ENCODE measurements around the gene CD74. TPM values are rescaled to one million over a fixed set of nuclear protein-coding genes. Genes with fewer than 3 reads are reported as not detected.
A peak's percentile ranks its signal among the peaks of the same experiment; 100 is the strongest.
"Not testable (repeated sequence)": the region's sequence is repeated elsewhere in the genome, so short reads cannot be mapped to it uniquely, and the experiment has no call there.

The CD74 gene
- polyA plus RNA-seq, 3 donors: 215 to 372 (median 259) TPM

- DNase-seq (ENCODE audit: extremely low read depth in 1 of 11, low read depth in 9 of 11, low spot score in 4 of 11): no peak
Measured at GRCh38 chr5:150422758-150423157, 10.0 kb upstream of the CD74 start.

GRCh38 chr5:150422075-150422474 lies 9.4 kb upstream of the CD74 start:
- DNase-seq (ENCODE audit: extremely low read depth in 1 of 11, low read depth in 9 of 11, low spot score in 4 of 11): no peak

DNA sequence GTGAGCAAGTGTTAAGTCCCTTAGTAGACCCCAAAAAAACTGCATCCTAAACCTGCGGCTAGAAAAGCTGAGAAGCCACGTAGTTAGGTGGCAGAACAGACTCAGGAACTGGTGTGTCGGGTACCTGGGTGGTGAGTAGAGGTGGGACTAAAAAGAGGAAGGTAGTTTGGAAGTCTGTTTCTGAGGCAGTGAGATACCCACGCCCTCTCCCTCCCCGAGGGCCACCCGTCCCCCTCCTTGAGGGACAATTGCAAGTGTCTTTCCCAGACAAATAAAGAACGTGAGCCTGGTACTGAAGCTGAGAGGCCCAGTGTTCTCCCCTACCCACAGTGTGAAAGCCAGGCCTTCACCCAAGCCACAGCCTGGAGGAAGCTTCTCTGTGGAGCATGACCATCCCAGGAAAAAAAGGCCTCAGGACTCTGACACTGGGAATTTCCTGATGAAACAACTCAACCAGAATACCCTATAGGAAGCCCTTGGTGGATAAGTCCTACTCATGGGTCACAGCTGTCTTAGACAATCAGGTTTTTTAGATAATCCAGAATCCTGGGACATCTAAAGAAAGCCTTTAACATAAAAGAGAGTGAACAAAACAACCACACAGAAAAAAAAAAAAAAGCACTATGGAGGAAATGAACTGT lies 7.0 kb upstream of the CD74 start:
- DNase-seq (ENCODE audit: extremely low read depth in 1 of 11, low read depth in 9 of 11, low spot score in 4 of 11): no peak

DNA sequence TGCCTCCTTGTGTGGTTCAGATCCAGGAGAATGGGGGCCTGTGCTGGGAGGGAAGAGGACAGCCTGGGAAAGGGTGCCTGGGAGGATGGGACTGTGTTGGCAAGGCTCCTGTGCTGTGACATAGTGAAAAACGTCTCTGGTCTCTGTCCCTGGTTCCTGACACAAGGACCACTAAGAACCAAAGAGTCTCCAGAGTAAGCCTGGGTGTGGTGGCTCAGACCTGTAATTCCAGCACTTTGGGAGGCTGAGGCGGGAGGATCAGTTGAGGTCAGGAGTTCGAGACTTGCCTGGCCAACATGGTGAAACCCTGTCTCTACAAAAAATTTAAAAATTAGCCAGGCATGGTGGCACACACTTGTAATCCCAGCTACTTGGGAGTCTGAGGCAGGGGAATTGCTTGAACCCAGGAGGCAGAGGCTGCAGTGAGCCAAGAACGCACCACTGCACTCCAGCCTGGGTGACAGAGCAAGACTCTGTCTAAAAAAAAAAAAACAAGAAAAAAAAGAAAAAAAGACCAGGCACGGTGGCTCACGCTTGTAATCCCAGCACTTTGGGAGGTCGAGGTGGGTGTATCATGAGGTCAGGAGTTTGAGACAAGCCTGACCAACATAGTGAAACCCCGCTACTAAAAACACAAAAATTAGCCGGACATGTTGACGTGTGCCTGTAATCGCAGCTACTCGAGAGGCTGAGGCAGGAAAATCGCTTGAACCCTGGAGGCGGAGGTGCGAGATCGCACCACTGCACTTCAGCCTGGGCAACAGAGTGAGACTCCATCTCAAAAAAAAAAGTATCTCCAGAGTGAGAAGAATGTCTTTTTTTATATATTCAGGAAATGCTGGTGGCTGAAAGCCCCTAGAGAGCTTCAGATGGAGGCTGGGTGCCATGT lies 1.4 kb upstream of the CD74 start:
- not testable (repeated sequence) for DNase-seq (ENCODE audit: extremely low read depth in 1 of 11, low read depth in 9 of 11, low spot score in 4 of 11)

DNA sequence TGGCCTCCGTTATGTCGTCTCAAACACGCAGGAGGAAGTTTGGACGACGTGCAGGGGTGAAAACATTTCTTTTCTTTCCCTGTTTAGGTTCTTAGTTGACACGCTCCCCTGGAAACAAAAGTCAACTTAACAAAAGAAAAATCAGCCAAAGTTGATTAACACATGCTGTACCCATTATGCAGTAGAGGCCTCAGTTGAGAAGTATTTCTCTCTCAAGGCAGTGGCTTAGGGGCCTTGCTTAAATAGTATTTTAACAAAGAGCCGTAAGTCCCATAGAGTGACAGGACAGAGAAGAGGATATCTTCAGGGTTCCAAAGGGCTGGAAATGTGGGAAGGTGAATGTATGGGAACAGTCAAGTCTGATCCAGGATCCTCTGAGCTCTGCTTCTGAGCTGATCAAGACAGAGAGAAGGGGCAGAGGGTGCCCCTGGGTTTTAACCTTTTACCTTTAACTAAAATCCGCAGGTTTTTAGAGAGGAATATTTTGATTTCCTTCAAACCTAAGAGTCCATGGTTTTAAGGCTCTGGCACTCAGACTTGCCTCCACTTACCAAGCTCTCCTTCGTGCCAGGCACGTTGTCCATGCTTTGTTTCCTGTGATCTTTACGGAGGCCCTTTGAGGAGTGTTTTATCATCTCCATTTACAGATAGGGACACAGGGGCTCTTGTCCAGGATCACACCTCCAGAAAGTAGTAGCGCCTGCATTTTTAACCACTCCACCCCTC lies 629 bp upstream of the CD74 start:
- no peak for DNase-seq (ENCODE audit: extremely low read depth in 1 of 11, low read depth in 9 of 11, low spot score in 4 of 11)

- DNase-seq (ENCODE audit: extremely low read depth in 1 of 11, low read depth in 9 of 11, low spot score in 4 of 11): no peak
Measured at GRCh38 chr5:150411245-150411979, 1.3 kb downstream of the CD74 start.

DNA sequence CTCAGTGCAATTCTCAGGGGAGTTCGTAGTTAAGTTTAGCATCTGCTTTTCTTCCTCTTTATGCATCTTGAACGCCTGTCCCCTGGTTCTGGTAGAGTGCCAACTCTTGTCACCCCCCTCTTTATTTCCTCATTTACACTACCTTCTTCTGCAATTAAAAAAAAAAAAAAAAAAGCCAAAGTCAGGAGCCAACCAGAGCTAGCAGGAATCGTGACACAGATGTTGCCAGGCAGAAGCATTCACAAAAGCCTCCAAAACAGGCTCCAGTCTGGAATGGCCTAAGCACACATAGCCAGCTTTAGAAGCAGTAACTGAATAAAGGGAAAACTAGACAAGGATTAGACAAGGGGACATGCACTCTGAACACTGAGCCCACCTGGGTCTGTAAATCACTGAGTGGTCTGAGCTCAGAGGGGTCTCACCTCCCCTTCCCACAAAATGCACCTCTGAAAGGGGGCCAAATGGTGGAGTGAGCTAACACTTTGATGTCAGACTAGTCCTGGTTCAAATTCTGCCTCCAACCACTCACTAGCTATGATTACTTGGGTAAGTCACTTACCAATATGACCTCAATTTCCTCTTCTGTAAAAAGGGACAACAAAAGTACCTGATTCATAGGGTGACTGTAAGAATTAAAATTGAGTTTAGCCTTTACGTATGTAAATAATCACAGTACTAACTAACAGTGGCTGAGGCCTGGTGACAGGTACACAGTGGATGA lies 2.0 kb downstream of the CD74 start:
- DNase-seq (ENCODE audit: extremely low read depth in 1 of 11, low read depth in 9 of 11, low spot score in 4 of 11): peak; percentile 51 to 83 (median 73)

DNA sequence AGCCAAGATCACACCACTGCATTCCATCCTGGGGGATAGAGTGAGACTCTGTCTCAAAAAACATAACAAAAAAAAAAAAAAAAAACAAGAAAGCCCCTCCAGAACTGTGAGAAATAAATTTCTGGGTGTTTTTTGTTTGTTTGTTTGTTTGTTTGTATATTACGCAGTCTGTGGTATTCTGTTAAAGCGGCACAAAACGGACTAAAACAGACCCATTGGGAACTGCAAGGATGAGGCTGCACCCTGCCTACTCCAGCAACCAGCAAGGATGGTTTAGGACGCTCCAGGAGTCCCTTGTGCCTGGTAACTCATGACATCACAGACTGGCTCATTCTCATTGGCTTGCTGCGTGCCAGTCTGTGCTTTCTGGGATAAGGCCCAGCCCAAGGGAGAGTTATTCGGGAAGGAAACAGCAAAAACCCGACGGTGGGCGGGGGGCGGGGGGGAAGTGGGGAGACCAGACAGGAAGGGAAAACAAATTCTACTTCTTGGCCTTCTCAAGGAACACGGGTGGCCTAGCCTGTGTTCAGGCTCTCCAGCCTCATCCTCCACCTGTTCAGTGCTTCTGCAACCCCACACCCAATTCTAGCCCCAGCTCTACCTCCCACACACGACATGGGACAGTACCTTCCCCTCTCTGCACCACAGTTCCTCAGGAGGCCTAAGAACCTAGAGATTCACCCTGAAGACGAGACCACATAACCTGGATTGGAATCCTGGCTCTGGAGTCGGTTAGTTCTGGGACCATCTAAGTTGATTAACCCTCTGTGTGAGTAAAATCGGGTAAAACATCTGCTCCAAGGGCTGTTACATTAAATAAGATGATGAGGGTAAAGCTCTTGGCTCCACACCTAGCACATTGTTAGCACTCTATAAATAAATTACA lies 2.8 kb downstream of the CD74 start:
- peak; percentile 63 to 87 (median 78) for DNase-seq (ENCODE audit: extremely low read depth in 1 of 11, low read depth in 9 of 11, low spot score in 4 of 11)

- no peak for DNase-seq (ENCODE audit: extremely low read depth in 1 of 11, low read depth in 9 of 11, low spot score in 4 of 11)
Measured at GRCh38 chr5:150408231-150408943, 4.3 kb downstream of the CD74 start.

GRCh38 chr5:150407096-150407720 lies 5.5 kb downstream of the CD74 start:
- no peak for DNase-seq (ENCODE audit: extremely low read depth in 1 of 11, low read depth in 9 of 11, low spot score in 4 of 11)

- DNase-seq (ENCODE audit: extremely low read depth in 1 of 11, low read depth in 9 of 11, low spot score in 4 of 11): no peak
Measured at GRCh38 chr5:150406723-150407095, 6.0 kb downstream of the CD74 start.

DNA sequence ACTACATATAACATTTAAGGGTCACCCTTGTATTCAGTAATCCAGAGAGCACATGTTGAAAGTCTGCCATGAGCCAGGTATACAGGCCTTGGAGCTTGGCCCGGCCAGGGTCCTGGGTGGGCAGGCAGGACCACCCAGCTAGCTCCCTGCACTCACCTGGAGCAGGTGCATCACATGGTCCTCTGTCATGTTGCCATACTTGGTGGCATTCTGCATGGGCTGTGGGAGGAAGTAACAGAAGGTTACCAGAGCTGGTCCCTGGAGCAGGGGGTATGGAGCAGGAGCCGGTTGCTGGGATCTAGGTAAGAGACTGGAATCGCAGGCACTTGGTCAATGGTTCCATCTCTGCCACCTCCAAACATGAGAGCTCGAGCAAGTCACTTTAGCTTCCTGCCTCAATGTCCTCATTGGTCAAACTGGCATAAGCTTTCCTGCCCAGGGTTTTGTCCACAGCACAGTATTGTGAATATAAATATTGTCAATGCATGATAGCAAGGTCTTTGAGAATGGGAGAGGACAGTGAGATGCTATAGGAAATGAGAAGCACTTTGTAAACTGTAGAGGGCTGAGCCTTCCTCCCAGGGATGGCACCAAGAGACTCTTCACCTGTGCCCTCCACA lies 6.5 kb downstream of the CD74 start:
- DNase-seq (ENCODE audit: extremely low read depth in 1 of 11, low read depth in 9 of 11, low spot score in 4 of 11): no peak

DNA sequence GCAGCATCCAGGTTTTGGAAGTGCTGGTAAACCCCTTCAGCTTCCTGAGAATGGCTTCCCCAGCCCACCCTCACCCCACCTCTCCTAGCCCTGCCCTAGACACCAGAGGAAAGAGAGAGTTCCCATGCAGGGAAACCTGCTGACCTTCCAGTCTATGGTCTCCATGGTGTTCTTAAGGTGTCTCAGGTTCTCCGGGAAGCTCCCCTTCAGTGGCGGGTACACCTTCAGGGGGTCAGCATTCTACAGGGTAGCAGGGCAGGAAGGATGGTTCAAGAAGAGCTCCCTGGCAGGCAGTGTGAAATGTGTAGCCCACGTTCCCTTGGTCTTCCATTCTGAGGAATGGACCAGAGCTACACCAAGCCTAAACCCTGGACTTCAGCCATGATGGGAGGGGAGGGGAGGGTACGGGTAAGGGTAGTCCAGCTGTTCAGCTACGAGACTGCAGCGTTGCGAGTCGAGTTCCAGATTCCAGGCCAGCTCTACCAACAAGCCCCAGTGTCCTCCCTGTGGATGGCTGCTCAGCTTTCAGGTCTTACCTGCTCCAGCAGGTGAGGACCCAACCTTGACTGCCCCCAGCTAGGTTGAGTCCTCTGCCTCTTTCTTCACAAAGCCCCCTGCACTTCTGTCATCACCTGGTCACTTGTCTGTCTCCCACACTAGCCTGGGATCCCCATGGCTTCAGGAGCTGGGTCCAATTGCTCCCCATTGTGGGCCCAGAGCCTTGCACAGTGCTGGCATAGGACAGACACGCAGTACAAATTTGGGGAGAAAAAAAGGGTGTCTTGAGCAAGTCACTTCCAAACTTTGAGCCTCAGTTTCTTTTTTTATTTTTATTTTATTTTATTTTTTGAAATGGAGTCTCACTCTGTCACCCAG lies 7.5 kb downstream of the CD74 start:
- DNase-seq (ENCODE audit: extremely low read depth in 1 of 11, low read depth in 9 of 11, low spot score in 4 of 11): no peak

GRCh38 chr5:150404535-150404934 lies 8.2 kb downstream of the CD74 start:
- DNase-seq (ENCODE audit: extremely low read depth in 1 of 11, low read depth in 9 of 11, low spot score in 4 of 11): no peak

- no peak for DNase-seq (ENCODE audit: extremely low read depth in 1 of 11, low read depth in 9 of 11, low spot score in 4 of 11)
Measured at GRCh38 chr5:150404121-150404520, 8.6 kb downstream of the CD74 start.

All from renal cortex interstitium (tissue), 11 donors.